Measurements from ENCODE around the gene HSPD1.
"Not testable (repeated sequence)": the region's sequence is repeated elsewhere in the genome, so short reads cannot be mapped to it uniquely, and the experiment has no call there.

HSPD1 gene

GRCh38 chr2:197486175-197486574 lies 13.5 kb downstream of the HSPD1 start:
- no peak for TF ChIP-seq CTCF (IDR thresholded peaks at IDR 0.05; ENCODE audit: control extremely low read depth, extremely low read depth, low read depth, missing control alignments)
- ChIA-PET POLR2A (no interaction called here), CTCF (no interaction called here)
- DNase-seq (ENCODE audit: extremely low spot score) = no peak

- DNase-seq (ENCODE audit: extremely low spot score) = not testable (repeated sequence)
- POLR2A ChIA-PET = interaction anchor here (1.2 to 1.5 kb wide), 2 partner anchors 16 to 31 kb away, joined by 3 to 4 read pairs; partner anchors contain the start of genes HSPD1 and HSPE1
- CTCF ChIA-PET = interaction anchor here (1.6 kb wide), 1 partner anchor 18 kb away, joined by 4 read pairs; no protein-coding TSS in a partner anchor
Observed at GRCh38 chr2:197484248-197484647, 15.4 kb downstream of the HSPD1 start.

GRCh38 chr2:197480165-197481036 lies 19.2 kb downstream of the HSPD1 start:
- no peak for TF ChIP-seq CTCF (IDR thresholded peaks at IDR 0.05; ENCODE audit: control extremely low read depth, extremely low read depth, low read depth, missing control alignments)
- ChIA-PET CTCF (interaction anchor here (0.7 kb wide), 1 partner anchor 12 kb away, joined by 3 read pairs; no protein-coding TSS in a partner anchor), POLR2A (interaction anchor here (0.5 to 1.3 kb wide), 3 partner anchors 9 to 21 kb away, joined by 3 to 4 read pairs (median 3); no protein-coding TSS in a partner anchor)
- no peak for DNase-seq (ENCODE audit: extremely low spot score)

- POLR2A ChIA-PET = no interaction called here
- TF ChIP-seq CTCF (IDR thresholded peaks at IDR 0.05; ENCODE audit: control extremely low read depth, extremely low read depth, low read depth, missing control alignments) = no peak
- no peak for DNase-seq (ENCODE audit: extremely low spot score)
- CTCF ChIA-PET = interaction anchor here (1.3 to 2.4 kb wide), 2 partner anchors 18 to 58 kb away, joined by 3 to 6 read pairs; no protein-coding TSS in a partner anchor
Observed at GRCh38 chr2:197477797-197478196, 21.8 kb downstream of the HSPD1 start.

- DNase-seq (ENCODE audit: extremely low spot score) = no peak
- POLR2A ChIA-PET = no interaction called here
- CTCF ChIA-PET = no interaction called here
- no peak for TF ChIP-seq CTCF (IDR thresholded peaks at IDR 0.05; ENCODE audit: control extremely low read depth, extremely low read depth, low read depth, missing control alignments)
Observed at GRCh38 chr2:197472166-197472565, 27.5 kb downstream of the HSPD1 start.

GRCh38 chr2:197464175-197464574 lies 35.5 kb downstream of the HSPD1 start:
- ChIA-PET POLR2A (interaction anchor here (0.7 to 1.3 kb wide), 3 partner anchors 11 to 1288 kb away, joined by 3 to 9 read pairs (median 3); partner anchors contain the start of genes COQ10B and SF3B1), CTCF (interaction anchor here (1.2 to 1.7 kb wide), 2 partner anchors 13 to 34 kb away, joined by 4 read pairs; no protein-coding TSS in a partner anchor)
- no peak for DNase-seq (ENCODE audit: extremely low spot score)
- TF ChIP-seq CTCF (IDR thresholded peaks at IDR 0.05; ENCODE audit: control extremely low read depth, extremely low read depth, low read depth, missing control alignments) = no peak

GRCh38 chr2:197461057-197461456 lies 38.6 kb downstream of the HSPD1 start:
- POLR2A ChIA-PET = no interaction called here
- CTCF ChIA-PET = interaction anchor here (1.4 to 2.1 kb wide), 2 partner anchors 8 to 15 kb away, joined by 3 to 6 read pairs; partner anchors contain the start of gene COQ10B
- TF ChIP-seq CTCF (IDR thresholded peaks at IDR 0.05; ENCODE audit: control extremely low read depth, extremely low read depth, low read depth, missing control alignments) = no peak
- DNase-seq (ENCODE audit: extremely low spot score) = no peak

All from GM10248 (cell line).